ENCODE data around the gene PRUNE2.
"Not testable (repeated sequence)": the region's sequence is repeated elsewhere in the genome, so short reads cannot be mapped to it uniquely, and the experiment has no call there.

Gene PRUNE2

DNA sequence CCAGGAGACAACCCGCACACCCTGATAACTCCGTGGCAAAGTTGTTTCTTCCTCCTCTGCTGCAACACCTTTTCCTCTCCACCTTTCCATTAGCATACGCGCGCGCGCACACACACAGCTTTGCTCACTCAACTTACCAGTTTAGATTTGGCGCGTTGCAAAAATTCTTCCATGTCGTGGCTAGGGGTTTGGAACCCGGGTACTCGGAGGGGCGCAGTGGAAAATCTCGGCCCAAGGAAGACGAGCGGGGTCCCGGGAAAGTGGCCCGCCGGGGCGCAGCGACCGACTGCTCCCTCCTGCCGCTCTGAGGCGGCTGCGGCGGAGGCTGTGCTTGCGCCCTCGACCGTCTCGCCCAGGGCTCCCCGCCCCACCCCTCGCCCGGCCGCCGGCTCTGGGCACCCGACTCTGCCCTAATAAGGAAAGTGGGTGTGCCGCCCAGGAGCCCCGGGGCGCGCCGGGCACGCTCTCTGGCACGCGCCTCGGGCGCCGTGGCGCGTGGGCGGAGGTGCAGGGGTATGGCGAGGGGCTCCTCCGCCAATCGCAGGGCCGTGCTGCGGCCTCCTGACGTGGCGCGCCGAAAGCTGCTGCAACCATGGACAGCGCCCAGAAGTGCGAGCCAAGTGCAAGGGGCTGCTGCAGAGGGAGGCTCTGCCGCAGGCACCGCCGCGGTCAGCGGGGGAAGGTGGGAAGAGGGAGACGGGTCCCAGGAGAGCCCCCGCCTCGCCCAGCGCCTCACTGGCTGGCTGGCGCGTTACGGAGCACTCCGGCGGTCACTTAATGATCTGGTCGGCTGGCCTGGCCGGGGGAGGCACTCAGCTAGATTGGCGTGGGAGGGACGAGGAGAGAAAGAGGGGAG is at the start of gene PRUNE2:
PRUNE2 (minus strand) TSS at position 324 of the 856 bp plus-strand sequence; CDS start at position 173, 151 bp downstream.
- DNase-seq: peak; percentile 82

- not testable (repeated sequence) for DNase-seq
Measured at GRCh38 chr9:76955406-76955805, 49.5 kb upstream of the PRUNE2 start.

DNA sequence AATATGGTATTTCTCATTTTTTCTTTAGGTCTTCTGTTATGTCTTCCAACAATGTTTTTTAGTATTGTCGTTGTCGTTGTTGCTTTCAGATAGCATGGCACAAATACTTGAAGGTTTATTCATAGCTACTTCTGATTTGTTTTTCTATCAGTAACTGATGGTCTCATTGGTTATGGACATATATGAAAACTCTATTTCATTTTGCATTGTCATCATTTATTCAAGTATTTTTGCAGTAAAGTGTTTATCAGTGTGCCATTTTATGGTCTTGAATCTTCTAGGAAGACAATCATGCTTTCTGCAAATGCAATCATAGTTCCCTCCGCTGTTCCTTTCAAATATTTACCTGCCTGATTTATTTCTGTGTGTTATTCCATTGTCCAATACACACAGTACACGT is 44.0 kb upstream of the PRUNE2 start:
- DNase-seq: no peak

DNA sequence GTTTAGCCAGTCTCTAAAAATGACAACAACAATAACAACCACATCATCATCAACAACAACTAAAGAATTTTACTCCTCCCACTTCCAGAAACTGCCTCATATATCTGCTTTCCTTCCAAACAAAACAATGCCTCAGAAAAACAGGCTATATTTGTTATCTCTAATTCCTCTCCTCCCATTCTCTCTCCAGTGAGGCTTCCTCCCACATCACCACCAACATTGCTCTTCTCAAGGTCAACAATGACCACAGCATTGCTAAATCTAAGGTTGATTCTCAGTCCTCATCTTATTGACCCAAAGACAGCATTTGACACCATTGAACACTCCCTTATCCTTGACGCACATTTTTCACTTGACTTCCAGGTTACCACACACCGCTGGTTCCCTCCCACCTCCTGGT is 38.1 kb upstream of the PRUNE2 start:
- no peak for DNase-seq

GRCh38 chr9:76943054-76943453 is 37.1 kb upstream of the PRUNE2 start:
- DNase-seq: peak; percentile 34

- DNase-seq: no peak
Measured at GRCh38 chr9:76932757-76933156, 26.8 kb upstream of the PRUNE2 start.

- DNase-seq: no peak
Measured at GRCh38 chr9:76932265-76932664, 26.4 kb upstream of the PRUNE2 start.

- no peak for DNase-seq
Measured at GRCh38 chr9:76927540-76928240, 21.8 kb upstream of the PRUNE2 start.

- no peak for DNase-seq
Measured at GRCh38 chr9:76926846-76927245, 20.9 kb upstream of the PRUNE2 start.

- no peak for DNase-seq
Measured at GRCh38 chr9:76926324-76926741, 20.4 kb upstream of the PRUNE2 start.

DNA sequence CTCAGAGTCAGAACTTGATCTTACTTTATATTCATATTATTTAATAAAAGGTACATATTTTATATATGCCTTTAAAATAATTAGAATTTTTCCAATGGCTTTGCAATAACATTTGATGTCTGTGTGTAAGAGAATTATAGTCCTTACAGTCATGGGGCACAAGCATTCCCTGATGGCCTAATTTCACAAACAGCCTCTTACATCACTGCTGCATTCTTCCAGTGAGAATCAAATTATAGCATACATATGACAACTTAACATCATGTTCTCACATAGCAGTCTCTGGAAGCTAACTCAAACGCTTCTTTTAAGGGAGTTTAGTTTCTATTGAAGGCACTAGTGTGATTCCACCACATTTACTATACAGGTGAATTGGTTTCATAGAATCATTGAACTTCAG is 15.3 kb upstream of the PRUNE2 start:
- DNase-seq: no peak

DNA sequence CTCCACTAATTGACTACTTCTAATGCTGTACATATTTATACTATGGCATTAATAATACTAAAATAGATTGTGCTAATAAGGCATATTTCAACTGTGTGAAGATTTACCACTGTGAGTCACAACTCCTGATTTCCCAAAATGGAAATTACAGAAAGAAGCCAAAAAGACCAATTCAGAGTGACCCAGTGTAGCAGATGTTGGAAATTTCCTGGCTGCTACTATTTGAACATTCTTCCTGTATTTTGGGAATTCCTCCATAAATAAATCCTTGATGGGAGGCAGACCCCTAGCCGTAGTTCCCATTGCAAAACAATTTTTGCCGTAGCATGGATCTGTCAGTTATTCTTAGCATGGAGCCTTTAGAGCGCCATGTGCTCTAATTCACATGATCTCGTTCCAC is 11.4 kb upstream of the PRUNE2 start:
- no peak for DNase-seq

DNA sequence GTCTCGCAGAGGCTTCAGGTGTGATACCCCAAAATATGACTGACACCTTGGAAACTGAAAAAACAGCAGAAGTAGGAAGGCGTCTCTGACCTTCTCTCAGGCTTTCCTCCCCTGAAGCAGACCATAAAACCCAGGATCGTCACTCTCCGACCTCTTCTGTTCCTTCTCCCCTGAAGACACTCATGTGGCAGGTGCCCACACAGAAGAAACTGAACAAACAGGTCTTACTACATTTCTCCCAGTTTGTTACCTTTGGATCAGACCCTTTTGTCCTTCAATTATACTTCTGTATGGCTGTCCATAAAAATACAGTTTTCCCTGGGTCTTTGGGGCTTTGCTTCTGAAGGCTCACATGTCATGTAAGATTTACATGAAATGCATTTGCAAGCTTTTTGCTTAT is 10.3 kb upstream of the PRUNE2 start:
- peak; percentile 80 for DNase-seq

- no peak for DNase-seq
Measured at GRCh38 chr9:76913467-76913866, 7.6 kb upstream of the PRUNE2 start.

GRCh38 chr9:76912636-76913275 is 6.8 kb upstream of the PRUNE2 start:
- peak; percentile 67 for DNase-seq

GRCh38 chr9:76911971-76912370 is 6.1 kb upstream of the PRUNE2 start:
- DNase-seq: peak; percentile 68

GRCh38 chr9:76910861-76911260 is 4.9 kb upstream of the PRUNE2 start:
- no peak for DNase-seq

DNA sequence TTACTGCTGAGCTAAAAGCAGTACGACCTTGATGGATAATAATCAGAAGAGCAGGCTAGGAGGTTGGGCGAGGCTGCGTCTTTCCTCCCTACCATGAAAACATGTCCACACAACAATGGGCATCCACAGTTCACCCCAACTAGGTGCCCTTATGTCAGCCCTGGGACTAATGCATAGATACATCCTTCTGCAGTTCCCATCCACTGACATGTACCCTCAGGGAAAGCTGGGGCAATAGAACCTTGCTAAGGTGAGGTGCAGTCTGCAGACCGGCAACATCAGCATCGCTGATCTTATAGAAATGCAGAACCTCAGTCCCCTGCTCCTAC is 697 bp upstream of the PRUNE2 start:
- DNase-seq: peak; percentile 67

- peak; percentile 43 for DNase-seq
Measured at GRCh38 chr9:76904661-76905457, 1.1 kb downstream of the PRUNE2 start.

GRCh38 chr9:76902395-76902794 is 3.5 kb downstream of the PRUNE2 start:
- DNase-seq: no peak

DNA sequence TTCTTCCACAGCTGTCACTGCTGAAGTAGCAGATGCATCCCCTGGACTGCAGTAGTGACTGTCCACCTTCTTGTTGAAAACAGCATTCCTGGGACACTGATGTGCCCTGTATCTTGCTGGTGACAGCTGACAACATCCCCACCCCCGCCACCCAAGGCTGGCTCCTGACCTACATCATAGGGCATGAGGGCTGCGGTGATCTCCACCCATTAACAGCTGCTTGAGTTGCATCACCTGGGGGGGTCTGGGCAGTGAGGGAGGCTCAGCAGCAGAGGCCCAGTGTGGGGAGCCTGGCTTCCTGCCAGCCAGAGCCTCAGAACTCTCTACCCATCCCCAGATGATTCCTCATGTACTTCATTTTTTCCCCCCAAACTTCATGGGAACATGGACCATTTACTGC is 4.1 kb downstream of the PRUNE2 start:
- DNase-seq: peak; percentile 59

DNA sequence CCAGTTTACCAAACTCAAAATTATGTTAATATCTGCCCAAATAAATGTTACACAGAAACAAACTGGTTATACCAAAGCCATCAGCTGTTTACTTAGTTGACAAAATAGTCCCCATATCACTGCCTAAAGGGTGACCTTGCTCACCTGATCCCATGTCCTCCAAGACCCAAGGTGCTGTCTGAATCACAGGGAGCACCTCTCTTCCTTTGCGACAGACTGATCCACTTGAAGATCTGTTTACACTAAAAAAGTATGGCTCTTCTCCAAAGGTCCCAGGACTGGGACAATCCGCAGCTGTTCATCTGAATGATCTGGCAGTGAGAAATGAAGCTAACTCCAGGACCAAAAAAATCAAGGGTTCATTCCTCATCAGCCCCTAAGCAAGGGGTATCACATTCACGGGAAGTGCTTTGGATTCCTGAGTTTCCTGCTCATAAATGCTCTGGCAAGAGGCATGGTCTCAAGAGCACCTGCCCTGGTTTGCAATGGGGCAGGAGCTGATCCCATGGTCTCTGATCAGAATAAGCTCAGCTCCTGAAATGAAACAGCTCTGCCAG is 5.0 kb downstream of the PRUNE2 start:
- DNase-seq: no peak

DNA sequence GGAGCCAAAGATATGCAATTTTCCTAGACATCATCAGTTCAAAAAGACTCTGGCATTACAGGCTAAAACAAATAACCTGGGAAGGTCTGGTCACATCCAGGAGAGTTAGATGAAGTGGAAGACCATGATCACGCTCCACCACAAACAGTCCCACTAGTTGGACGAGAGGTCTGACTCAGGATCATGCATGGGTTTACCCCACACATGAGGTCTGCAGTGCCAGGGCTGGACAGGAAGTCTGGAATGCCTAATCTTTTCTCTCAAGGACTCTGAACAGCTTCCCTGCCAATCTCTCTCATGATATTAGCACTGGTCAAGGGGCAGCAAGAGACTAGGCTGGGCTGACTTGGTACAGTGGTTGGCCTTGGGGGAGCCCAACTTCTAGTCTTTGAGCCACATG is 7.1 kb downstream of the PRUNE2 start:
- DNase-seq: peak; percentile 10
